ENCODE results near the gene PLSCR1.
"Not testable (repeated sequence)": the region's sequence is repeated elsewhere in the genome, so short reads cannot be mapped to it uniquely, and the experiment has no call there.

PLSCR1 gene

GRCh38 chr3:146485297-146485696, 59.1 kb downstream of the PLSCR1 start:
- H3K36me3 ChIP-seq (ENCODE audit: control insufficient read depth in 2 of 2, insufficient read depth in 2 of 2, low read length in 2 of 2), result no peaks in the 10 kb centered on the region
- no peak overlapping the region for H3K9ac ChIP-seq (ENCODE audit: low read depth in 1 of 2, low read length in 2 of 2)
- no peaks in the 10 kb centered on the region for H3K27me3 ChIP-seq (ENCODE audit: control insufficient read depth in 2 of 2, insufficient read depth in 2 of 2, low read length in 2 of 2)
- H3K4me3 ChIP-seq (ENCODE audit: low read length in 2 of 2), result no peak overlapping the region
- H3K27ac ChIP-seq (ENCODE audit: low read depth in 2 of 2, low read length in 2 of 2), result no peak overlapping the region
- no peaks in the 10 kb centered on the region for H3K9me3 ChIP-seq (ENCODE audit: control insufficient read depth in 2 of 2, low read length in 2 of 2)
- H3K4me1 ChIP-seq (ENCODE audit: control insufficient read depth in 2 of 2, insufficient read depth in 2 of 2, low read length in 2 of 2), result no peaks in the 10 kb centered on the region

GRCh38 chr3:146476094-146476740, 68.2 kb downstream of the PLSCR1 start:
- Histone ChIP-seq H3K27me3 (ENCODE audit: control insufficient read depth in 2 of 2, insufficient read depth in 2 of 2, low read length in 2 of 2) (no peaks in the 10 kb centered on the region), H3K4me1 (ENCODE audit: control insufficient read depth in 2 of 2, insufficient read depth in 2 of 2, low read length in 2 of 2) (no peaks in the 10 kb centered on the region), H3K27ac (ENCODE audit: low read depth in 2 of 2, low read length in 2 of 2) (no peak overlapping the region), H3K4me3 (ENCODE audit: low read length in 2 of 2) (no peak overlapping the region), H3K9ac (ENCODE audit: low read depth in 1 of 2, low read length in 2 of 2) (no peak overlapping the region), H3K9me3 (ENCODE audit: control insufficient read depth in 2 of 2, low read length in 2 of 2) (no peaks in the 10 kb centered on the region), H3K36me3 (ENCODE audit: control insufficient read depth in 2 of 2, insufficient read depth in 2 of 2, low read length in 2 of 2) (no peaks in the 10 kb centered on the region)

- not testable (repeated sequence) for H3K4me3 ChIP-seq (ENCODE audit: low read length in 2 of 2); H3K9ac ChIP-seq (ENCODE audit: low read depth in 1 of 2, low read length in 2 of 2); H3K9me3 ChIP-seq (ENCODE audit: control insufficient read depth in 2 of 2, low read length in 2 of 2); H3K27ac ChIP-seq (ENCODE audit: low read depth in 2 of 2, low read length in 2 of 2); H3K27me3 ChIP-seq (ENCODE audit: control insufficient read depth in 2 of 2, insufficient read depth in 2 of 2, low read length in 2 of 2); H3K4me1 ChIP-seq (ENCODE audit: control insufficient read depth in 2 of 2, insufficient read depth in 2 of 2, low read length in 2 of 2); H3K36me3 ChIP-seq (ENCODE audit: control insufficient read depth in 2 of 2, insufficient read depth in 2 of 2, low read length in 2 of 2)
Observed at GRCh38 chr3:146474976-146475375, 69.4 kb downstream of the PLSCR1 start.

GRCh38 chr3:146473726-146474125, 70.7 kb downstream of the PLSCR1 start:
- no peak overlapping the region for H3K27ac ChIP-seq (ENCODE audit: low read depth in 2 of 2, low read length in 2 of 2)
- no peaks in the 10 kb centered on the region for H3K4me1 ChIP-seq (ENCODE audit: control insufficient read depth in 2 of 2, insufficient read depth in 2 of 2, low read length in 2 of 2)
- H3K4me3 ChIP-seq (ENCODE audit: low read length in 2 of 2), result no peak overlapping the region
- no peaks in the 10 kb centered on the region for H3K9me3 ChIP-seq (ENCODE audit: control insufficient read depth in 2 of 2, low read length in 2 of 2)
- H3K36me3 ChIP-seq (ENCODE audit: control insufficient read depth in 2 of 2, insufficient read depth in 2 of 2, low read length in 2 of 2), result no peaks in the 10 kb centered on the region
- no peaks in the 10 kb centered on the region for H3K27me3 ChIP-seq (ENCODE audit: control insufficient read depth in 2 of 2, insufficient read depth in 2 of 2, low read length in 2 of 2)
- H3K9ac ChIP-seq (ENCODE audit: low read depth in 1 of 2, low read length in 2 of 2), result no peak overlapping the region

DNA sequence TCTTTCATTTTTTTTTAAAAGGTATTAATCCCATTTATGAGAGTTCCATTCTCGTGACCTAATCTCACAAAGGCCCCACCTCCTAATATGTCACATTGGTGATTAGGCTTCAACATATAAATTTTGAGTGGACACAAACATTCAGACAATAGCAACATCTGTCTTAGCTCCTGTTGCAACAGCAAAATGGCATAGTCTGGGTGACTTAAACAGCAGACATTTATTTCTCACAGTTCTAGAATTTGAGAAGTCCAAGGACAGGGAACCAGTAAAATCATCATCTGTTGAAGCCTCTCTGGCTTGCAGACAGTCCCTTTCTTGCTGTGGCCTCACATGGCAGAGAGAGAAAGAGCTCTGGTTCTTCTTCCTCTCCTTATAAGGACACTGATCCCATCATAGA, 71.8 kb downstream of the PLSCR1 start:
- Histone ChIP-seq H3K27me3 (ENCODE audit: control insufficient read depth in 2 of 2, insufficient read depth in 2 of 2, low read length in 2 of 2) (no peaks in the 10 kb centered on the region), H3K9me3 (ENCODE audit: control insufficient read depth in 2 of 2, low read length in 2 of 2) (no peaks in the 10 kb centered on the region), H3K9ac (ENCODE audit: low read depth in 1 of 2, low read length in 2 of 2) (no peak overlapping the region), H3K27ac (ENCODE audit: low read depth in 2 of 2, low read length in 2 of 2) (no peak overlapping the region), H3K36me3 (ENCODE audit: control insufficient read depth in 2 of 2, insufficient read depth in 2 of 2, low read length in 2 of 2) (no peaks in the 10 kb centered on the region), H3K4me3 (ENCODE audit: low read length in 2 of 2) (no peak overlapping the region), H3K4me1 (ENCODE audit: control insufficient read depth in 2 of 2, insufficient read depth in 2 of 2, low read length in 2 of 2) (peaks cover 0 to 7% of the 10 kb centered on the region in 2 donors)

DNA sequence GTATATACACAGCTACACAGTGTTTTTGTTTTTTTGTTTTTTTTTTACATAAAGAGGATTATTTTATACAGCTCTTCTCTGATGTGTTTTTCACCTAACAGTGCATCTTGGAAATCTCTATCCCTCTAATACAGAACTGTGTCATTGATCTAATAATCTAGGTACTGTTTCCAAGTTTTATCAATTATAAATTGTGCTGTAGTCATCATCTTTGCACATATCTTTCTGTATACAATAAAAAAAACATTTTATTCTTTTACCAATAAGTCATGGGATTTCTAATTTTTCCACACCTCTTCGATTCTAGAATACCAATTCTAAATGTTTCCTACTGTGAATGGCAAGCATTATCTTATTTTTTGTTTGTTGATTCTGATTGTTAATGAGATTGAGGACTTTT, 73.4 kb downstream of the PLSCR1 start:
- H3K9ac ChIP-seq (ENCODE audit: low read depth in 1 of 2, low read length in 2 of 2), result no peak overlapping the region
- H3K4me3 ChIP-seq (ENCODE audit: low read length in 2 of 2), result no peak overlapping the region
- H3K27ac ChIP-seq (ENCODE audit: low read depth in 2 of 2, low read length in 2 of 2), result no peak overlapping the region
- no peaks in the 10 kb centered on the region for H3K36me3 ChIP-seq (ENCODE audit: control insufficient read depth in 2 of 2, insufficient read depth in 2 of 2, low read length in 2 of 2)
- H3K27me3 ChIP-seq (ENCODE audit: control insufficient read depth in 2 of 2, insufficient read depth in 2 of 2, low read length in 2 of 2), result no peaks in the 10 kb centered on the region
- H3K4me1 ChIP-seq (ENCODE audit: control insufficient read depth in 2 of 2, insufficient read depth in 2 of 2, low read length in 2 of 2), result peaks cover 0 to 8% of the 10 kb centered on the region in 2 donors
- no peaks in the 10 kb centered on the region for H3K9me3 ChIP-seq (ENCODE audit: control insufficient read depth in 2 of 2, low read length in 2 of 2)

DNA sequence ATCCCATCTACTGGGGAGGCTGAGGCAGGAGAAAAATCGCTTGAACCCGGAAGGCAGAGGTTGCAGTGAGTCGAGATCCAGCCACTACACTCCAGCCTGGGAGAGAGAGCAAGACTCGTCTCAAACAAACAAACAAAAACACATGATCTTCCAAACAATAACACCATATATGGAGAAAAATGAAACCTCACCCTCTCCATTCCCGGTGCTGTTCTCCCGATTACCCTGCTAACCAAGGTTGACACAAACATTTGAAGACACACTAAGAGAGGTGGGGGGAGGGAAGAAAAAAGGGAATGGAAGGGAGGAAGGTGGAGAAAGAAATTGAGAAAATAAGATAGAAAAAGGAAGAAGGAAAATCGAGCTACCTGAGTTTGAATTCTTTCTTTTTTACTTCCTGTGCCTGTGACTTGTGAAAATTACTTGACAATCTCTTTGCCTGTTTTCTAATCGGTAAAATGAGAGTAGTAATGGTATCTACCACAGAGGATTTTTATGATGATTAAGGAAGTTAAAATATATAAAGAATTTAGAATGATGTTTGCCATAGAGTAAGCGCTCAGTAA, 73.9 kb downstream of the PLSCR1 start:
- H3K4me1 ChIP-seq (ENCODE audit: control insufficient read depth in 2 of 2, insufficient read depth in 2 of 2, low read length in 2 of 2), result peaks cover 0 to 8% of the 10 kb centered on the region in 2 donors
- H3K9me3 ChIP-seq (ENCODE audit: control insufficient read depth in 2 of 2, low read length in 2 of 2), result no peaks in the 10 kb centered on the region
- peak overlapping the region in 1 of 2 donors; percentile 63 for H3K9ac ChIP-seq (ENCODE audit: low read depth in 1 of 2, low read length in 2 of 2)
- peak overlapping the region; percentile 71 to 79 for H3K4me3 ChIP-seq (ENCODE audit: low read length in 2 of 2)
- H3K27ac ChIP-seq (ENCODE audit: low read depth in 2 of 2, low read length in 2 of 2), result peak overlapping the region; percentile 82 to 93
- H3K36me3 ChIP-seq (ENCODE audit: control insufficient read depth in 2 of 2, insufficient read depth in 2 of 2, low read length in 2 of 2), result no peaks in the 10 kb centered on the region
- H3K27me3 ChIP-seq (ENCODE audit: control insufficient read depth in 2 of 2, insufficient read depth in 2 of 2, low read length in 2 of 2), result no peaks in the 10 kb centered on the region

GRCh38 chr3:146469150-146470017, 75.0 kb downstream of the PLSCR1 start, which contains the start of gene PLSCR2:
Gene PLSCR2 (minus strand): TSS chr3:146469561. CDS start chr3:146459904, 9,657 bp downstream.
- Histone ChIP-seq H3K36me3 (ENCODE audit: control insufficient read depth in 2 of 2, insufficient read depth in 2 of 2, low read length in 2 of 2) (no peaks in the 10 kb centered on the region), H3K4me1 (ENCODE audit: control insufficient read depth in 2 of 2, insufficient read depth in 2 of 2, low read length in 2 of 2) (peaks cover 0 to 8% of the 10 kb centered on the region in 2 donors), H3K4me3 (ENCODE audit: low read length in 2 of 2) (peak within 1 kb of the TSS; percentile 71 to 79), H3K9ac (ENCODE audit: low read depth in 1 of 2, low read length in 2 of 2) (peak within 1 kb of the TSS; percentile 63 to 72), H3K9me3 (ENCODE audit: control insufficient read depth in 2 of 2, low read length in 2 of 2) (no peaks in the 10 kb centered on the region), H3K27me3 (ENCODE audit: control insufficient read depth in 2 of 2, insufficient read depth in 2 of 2, low read length in 2 of 2) (no peaks in the 10 kb centered on the region), H3K27ac (ENCODE audit: low read depth in 2 of 2, low read length in 2 of 2) (peak within 1 kb of the TSS; percentile 82 to 93)

GRCh38 chr3:146468671-146469149, 75.7 kb downstream of the PLSCR1 start:
- Histone ChIP-seq H3K9ac (ENCODE audit: low read depth in 1 of 2, low read length in 2 of 2) (peak overlapping the region in 1 of 2 donors; percentile 63), H3K36me3 (ENCODE audit: control insufficient read depth in 2 of 2, insufficient read depth in 2 of 2, low read length in 2 of 2) (no peaks in the 10 kb centered on the region), H3K27ac (ENCODE audit: low read depth in 2 of 2, low read length in 2 of 2) (peak overlapping the region; percentile 82 to 93)

DNA sequence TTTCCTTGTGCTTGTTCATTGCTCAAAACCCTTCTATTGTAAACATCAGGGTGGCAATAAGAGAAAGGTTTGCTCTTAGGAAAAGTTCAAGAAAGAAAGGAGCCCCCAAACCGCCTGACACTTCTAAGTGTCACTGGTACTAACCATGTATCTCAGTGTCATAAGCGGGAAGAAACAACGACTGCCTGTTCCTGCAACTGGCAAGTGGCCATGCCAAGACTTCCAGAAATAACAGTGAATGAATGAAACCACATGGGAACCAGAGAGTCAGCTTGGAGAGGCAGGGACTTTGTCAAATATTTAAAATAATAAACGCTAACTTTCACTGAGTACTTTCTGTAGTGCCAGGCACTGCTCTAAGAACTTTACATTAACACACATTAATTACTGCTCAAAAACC, 76.2 kb downstream of the PLSCR1 start:
- no peaks in the 10 kb centered on the region for H3K27me3 ChIP-seq (ENCODE audit: control insufficient read depth in 2 of 2, insufficient read depth in 2 of 2, low read length in 2 of 2)
- H3K4me1 ChIP-seq (ENCODE audit: control insufficient read depth in 2 of 2, insufficient read depth in 2 of 2, low read length in 2 of 2), result peaks cover 0 to 8% of the 10 kb centered on the region in 2 donors
- H3K9me3 ChIP-seq (ENCODE audit: control insufficient read depth in 2 of 2, low read length in 2 of 2), result no peaks in the 10 kb centered on the region
- peak overlapping the region in 1 of 2 donors; percentile 93 for H3K27ac ChIP-seq (ENCODE audit: low read depth in 2 of 2, low read length in 2 of 2)
- no peaks in the 10 kb centered on the region for H3K36me3 ChIP-seq (ENCODE audit: control insufficient read depth in 2 of 2, insufficient read depth in 2 of 2, low read length in 2 of 2)
- no peak overlapping the region for H3K4me3 ChIP-seq (ENCODE audit: low read length in 2 of 2)
- no peak overlapping the region for H3K9ac ChIP-seq (ENCODE audit: low read depth in 1 of 2, low read length in 2 of 2)

More at GRCh38 chr3:146468671-146469149, 75.7 kb downstream of the PLSCR1 start:
- Histone ChIP-seq H3K4me3 (ENCODE audit: low read length in 2 of 2) (peak overlapping the region; percentile 71 to 79), H3K9me3 (ENCODE audit: control insufficient read depth in 2 of 2, low read length in 2 of 2) (no peaks in the 10 kb centered on the region), H3K4me1 (ENCODE audit: control insufficient read depth in 2 of 2, insufficient read depth in 2 of 2, low read length in 2 of 2) (peaks cover 0 to 8% of the 10 kb centered on the region in 2 donors), H3K27me3 (ENCODE audit: control insufficient read depth in 2 of 2, insufficient read depth in 2 of 2, low read length in 2 of 2) (no peaks in the 10 kb centered on the region)
